Measurements from ENCODE around the gene SLIT3. TPM values are rescaled to one million over a fixed set of nuclear protein-coding genes. Genes with fewer than 3 reads are reported as not detected.

SLIT3 gene
- total RNA-seq, 2 experiments from 2014 or later, result not detected

GRCh38 chr5:168897387-168898122 lies 403.4 kb downstream of the SLIT3 start:
- ATAC-seq (ENCODE audit: poor library complexity) (no peak), DNase-seq (no peak)
- intact Hi-C loops (cut with DNase I, micrococcal nuclease), result no loop called here
- Histone ChIP-seq H3K36me3 (ENCODE audit: insufficient read depth, low read length) (no peaks in the 10 kb centered on the region), H3K4me3 (ENCODE audit: low read length) (no peak overlapping the region), H3K9me3 (ENCODE audit: control insufficient read depth in 1 of 2, insufficient read depth in 1 of 2, low read length in 2 of 2) (no peaks in the 10 kb centered on the region), H3K4me1 (ENCODE audit: insufficient read depth, low read length) (no peaks in the 10 kb centered on the region), H3K27ac (ENCODE audit: low read depth in 1 of 2, low read length in 2 of 2) (no peak overlapping the region), H3K27me3 (ENCODE audit: control insufficient read depth in 1 of 2, insufficient read depth in 2 of 2, low read length in 2 of 2) (no peaks in the 10 kb centered on the region)
- ChIA-PET POLR2A (no interaction called here), CTCF (no interaction called here)
- no peaks in the 10 kb centered on the region for H3K36me3 Mint-ChIP-seq (ENCODE audit: low read depth)
- TF ChIP-seq, protein P1, sequence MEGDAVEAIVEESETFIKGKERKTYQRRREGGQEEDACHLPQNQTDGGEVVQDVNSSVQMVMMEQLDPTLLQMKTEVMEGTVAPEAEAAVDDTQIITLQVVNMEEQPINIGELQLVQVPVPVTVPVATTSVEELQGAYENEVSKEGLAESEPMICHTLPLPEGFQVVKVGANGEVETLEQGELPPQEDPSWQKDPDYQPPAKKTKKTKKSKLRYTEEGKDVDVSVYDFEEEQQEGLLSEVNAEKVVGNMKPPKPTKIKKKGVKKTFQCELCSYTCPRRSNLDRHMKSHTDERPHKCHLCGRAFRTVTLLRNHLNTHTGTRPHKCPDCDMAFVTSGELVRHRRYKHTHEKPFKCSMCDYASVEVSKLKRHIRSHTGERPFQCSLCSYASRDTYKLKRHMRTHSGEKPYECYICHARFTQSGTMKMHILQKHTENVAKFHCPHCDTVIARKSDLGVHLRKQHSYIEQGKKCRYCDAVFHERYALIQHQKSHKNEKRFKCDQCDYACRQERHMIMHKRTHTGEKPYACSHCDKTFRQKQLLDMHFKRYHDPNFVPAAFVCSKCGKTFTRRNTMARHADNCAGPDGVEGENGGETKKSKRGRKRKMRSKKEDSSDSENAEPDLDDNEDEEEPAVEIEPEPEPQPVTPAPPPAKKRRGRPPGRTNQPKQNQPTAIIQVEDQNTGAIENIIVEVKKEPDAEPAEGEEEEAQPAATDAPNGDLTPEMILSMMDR (IDR thresholded peaks at IDR 0.05), result no peak
- H3K4me3 Mint-ChIP-seq, result no peak overlapping the region
- no peak overlapping the region for H3K27ac Mint-ChIP-seq
- peaks cover 6% of the 10 kb centered on the region for H3K27me3 Mint-ChIP-seq
- no peaks in the 10 kb centered on the region for H3K4me1 Mint-ChIP-seq (ENCODE audit: low read depth)
- no peaks in the 10 kb centered on the region for H3K9me3 Mint-ChIP-seq

- no peaks in the 10 kb centered on the region for H3K9me3 Mint-ChIP-seq
- no peaks in the 10 kb centered on the region for H3K4me1 Mint-ChIP-seq (ENCODE audit: low read depth)
- H3K4me1 ChIP-seq (ENCODE audit: insufficient read depth, low read length), result no peaks in the 10 kb centered on the region
- no peak for DNase-seq
- H3K27me3 ChIP-seq (ENCODE audit: control insufficient read depth in 1 of 2, insufficient read depth in 2 of 2, low read length in 2 of 2), result no peaks in the 10 kb centered on the region
- TF ChIP-seq, protein P1 (IDR thresholded peaks at IDR 0.05), result no peak
- intact Hi-C loops (cut with DNase I, micrococcal nuclease), result no loop called here
- H3K27ac Mint-ChIP-seq, result no peak overlapping the region
- H3K9me3 ChIP-seq (ENCODE audit: control insufficient read depth in 1 of 2, insufficient read depth in 1 of 2, low read length in 2 of 2), result no peaks in the 10 kb centered on the region
- POLR2A ChIA-PET, result no interaction called here
- H3K27ac ChIP-seq (ENCODE audit: low read depth in 1 of 2, low read length in 2 of 2), result no peak overlapping the region
- CTCF ChIA-PET, result no interaction called here
- no peak for ATAC-seq (ENCODE audit: poor library complexity)
- peaks cover 6% of the 10 kb centered on the region for H3K27me3 Mint-ChIP-seq
- H3K4me3 ChIP-seq (ENCODE audit: low read length), result no peak overlapping the region
- H3K36me3 ChIP-seq (ENCODE audit: insufficient read depth, low read length), result no peaks in the 10 kb centered on the region
- no peak overlapping the region for H3K4me3 Mint-ChIP-seq
- no peaks in the 10 kb centered on the region for H3K36me3 Mint-ChIP-seq (ENCODE audit: low read depth)
Measured at GRCh38 chr5:168895295-168896071, 405.5 kb downstream of the SLIT3 start.

- DNase-seq (no peak), ATAC-seq (ENCODE audit: poor library complexity) (no peak)
- Histone ChIP-seq H3K4me1 (ENCODE audit: insufficient read depth, low read length) (no peaks in the 10 kb centered on the region), H3K27ac (ENCODE audit: low read depth in 1 of 2, low read length in 2 of 2) (no peak overlapping the region), H3K4me3 (ENCODE audit: low read length) (no peak overlapping the region), H3K27me3 (ENCODE audit: control insufficient read depth in 1 of 2, insufficient read depth in 2 of 2, low read length in 2 of 2) (no peaks in the 10 kb centered on the region), H3K36me3 (ENCODE audit: insufficient read depth, low read length) (no peaks in the 10 kb centered on the region), H3K9me3 (ENCODE audit: control insufficient read depth in 1 of 2, insufficient read depth in 1 of 2, low read length in 2 of 2) (no peaks in the 10 kb centered on the region)
- intact Hi-C loops (cut with DNase I, micrococcal nuclease), result no loop called here
- Mint-ChIP-seq H3K4me3 (no peak overlapping the region), H3K27me3 (peaks cover 6% of the 10 kb centered on the region), H3K36me3 (ENCODE audit: low read depth) (no peaks in the 10 kb centered on the region), H3K4me1 (ENCODE audit: low read depth) (no peaks in the 10 kb centered on the region), H3K27ac (no peak overlapping the region), H3K9me3 (no peaks in the 10 kb centered on the region)
- ChIA-PET CTCF (no interaction called here), POLR2A (no interaction called here)
- TF ChIP-seq, protein P1 (IDR thresholded peaks at IDR 0.05), result no peak
Measured at GRCh38 chr5:168893283-168893682, 407.7 kb downstream of the SLIT3 start.
